Activated CD8-positive, alpha-beta T cell treated with anti-CD3 and anti-CD28 coated beads for 36 hours (primary cell): ENCODE results near the gene RPL38. TPM values are rescaled to one million over a fixed set of nuclear protein-coding genes. Genes with fewer than 3 reads are reported as not detected.

Experiments used
- ATAC-seq: fragments of 200-7000 bp; cut with Tn5 transposase; one replicate; pipeline ENCODE4 v1.10.0; 2021; ENCODE audit warnings: mild to moderate bottlenecking, moderate library complexity
- CTCF ChIA-PET: fragments of 350-600 bp; sonication (Branson Sonifier 250); formaldehyde crosslinking; loops from one replicate; lab custom pipeline; 2021; ENCODE audit warnings: antibody characterized with exemption; lab: Charles Lee
- POLR2A ChIA-PET: fragments of 350-600 bp; sonication (Branson Sonifier 250); formaldehyde crosslinking; loops from one replicate; lab custom pipeline; 2021; ENCODE audit warnings: antibody characterized with exemption; lab: Charles Lee
- DNase-seq: peaks from one replicate; pipeline ENCODE4 v3.0.0-alpha.2; 2020
- H3K27ac Mint-ChIP-seq: one replicate; pipeline ENCODE4 v1.8.0; 2021; ENCODE audit warnings: mild to moderate bottlenecking, mixed read lengths
- H3K27me3 Mint-ChIP-seq: one replicate; pipeline ENCODE4 v1.8.0; 2021; ENCODE audit warnings: mixed read lengths
- H3K36me3 Mint-ChIP-seq: one replicate; pipeline ENCODE4 v1.8.0; 2021; ENCODE audit warnings: low read depth, mixed read lengths
- H3K4me1 Mint-ChIP-seq: one replicate; pipeline ENCODE4 v1.8.0; 2021; ENCODE audit warnings: low read depth, mixed read lengths
- H3K4me3 Mint-ChIP-seq: one replicate; pipeline ENCODE4 v1.8.0; 2021; ENCODE audit warnings: mild to moderate bottlenecking, moderate library complexity, mixed read lengths
- H3K9me3 Mint-ChIP-seq: one replicate; pipeline ENCODE4 v1.8.0; 2021; ENCODE audit warnings: mixed read lengths
- intact Hi-C: fragments of 100-400 bp; cut with micrococcal nuclease; formaldehyde crosslinking; loops from one replicate; pipeline ENCODE4 v1.10.0; 2022
- total RNA-seq, 2 experiments: library from RNA; stranded (reverse); gene quantifications; one replicate each; pipeline ENCODE4 v1.2.3, GENCODE V29; 2021
- TF ChIP-seq, protein P1 (sequence below): fragments of 200-600 bp; IDR thresholded peaks from one replicate; pipeline ENCODE4 v1.8.0; 2022; ENCODE audit warnings: antibody characterized with exemption, mild to moderate bottlenecking

Gene RPL38
- total RNA-seq, 2 experiments from 2014 or later, result 1,500 to 1,574 TPM

DNA sequence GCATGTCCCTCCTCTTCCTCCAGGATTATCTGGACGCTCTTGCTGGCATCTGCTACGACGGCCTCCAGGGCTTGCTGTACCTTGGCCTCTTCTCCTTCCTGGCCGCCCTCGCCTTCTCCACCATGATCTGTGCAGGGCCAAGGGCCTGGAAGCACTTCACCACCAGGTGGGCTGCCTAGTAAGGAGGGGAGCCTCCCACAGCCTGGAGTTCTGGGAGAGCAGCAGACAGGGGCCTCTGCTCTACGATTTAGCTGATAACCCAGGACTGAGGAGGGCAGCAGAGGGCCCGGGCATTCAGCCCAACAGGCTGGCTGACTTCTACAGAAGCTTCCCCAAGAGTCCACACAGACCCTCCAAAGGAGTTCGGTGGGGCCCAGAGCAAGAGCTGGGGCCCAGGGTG lies 48.7 kb downstream of the RPL38 start:
- intact Hi-C loops, result no loop called here
- TF ChIP-seq, protein P1, sequence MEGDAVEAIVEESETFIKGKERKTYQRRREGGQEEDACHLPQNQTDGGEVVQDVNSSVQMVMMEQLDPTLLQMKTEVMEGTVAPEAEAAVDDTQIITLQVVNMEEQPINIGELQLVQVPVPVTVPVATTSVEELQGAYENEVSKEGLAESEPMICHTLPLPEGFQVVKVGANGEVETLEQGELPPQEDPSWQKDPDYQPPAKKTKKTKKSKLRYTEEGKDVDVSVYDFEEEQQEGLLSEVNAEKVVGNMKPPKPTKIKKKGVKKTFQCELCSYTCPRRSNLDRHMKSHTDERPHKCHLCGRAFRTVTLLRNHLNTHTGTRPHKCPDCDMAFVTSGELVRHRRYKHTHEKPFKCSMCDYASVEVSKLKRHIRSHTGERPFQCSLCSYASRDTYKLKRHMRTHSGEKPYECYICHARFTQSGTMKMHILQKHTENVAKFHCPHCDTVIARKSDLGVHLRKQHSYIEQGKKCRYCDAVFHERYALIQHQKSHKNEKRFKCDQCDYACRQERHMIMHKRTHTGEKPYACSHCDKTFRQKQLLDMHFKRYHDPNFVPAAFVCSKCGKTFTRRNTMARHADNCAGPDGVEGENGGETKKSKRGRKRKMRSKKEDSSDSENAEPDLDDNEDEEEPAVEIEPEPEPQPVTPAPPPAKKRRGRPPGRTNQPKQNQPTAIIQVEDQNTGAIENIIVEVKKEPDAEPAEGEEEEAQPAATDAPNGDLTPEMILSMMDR, result no peak
- CTCF ChIA-PET, result interaction anchor here (1.0 kb wide), 1 partner anchor 116 kb away, joined by 3 read pairs; no protein-coding TSS in a partner anchor
- DNase-seq, result no peak
- H3K9me3 Mint-ChIP-seq, result no peaks in the 10 kb centered on the region
- H3K27me3 Mint-ChIP-seq, result no peaks in the 10 kb centered on the region
- no peaks in the 10 kb centered on the region for H3K36me3 Mint-ChIP-seq
- no peak for ATAC-seq
- no peak overlapping the region for H3K27ac Mint-ChIP-seq
- H3K4me1 Mint-ChIP-seq, result no peaks in the 10 kb centered on the region
- POLR2A ChIA-PET, result no interaction called here
- no peak overlapping the region for H3K4me3 Mint-ChIP-seq

DNA sequence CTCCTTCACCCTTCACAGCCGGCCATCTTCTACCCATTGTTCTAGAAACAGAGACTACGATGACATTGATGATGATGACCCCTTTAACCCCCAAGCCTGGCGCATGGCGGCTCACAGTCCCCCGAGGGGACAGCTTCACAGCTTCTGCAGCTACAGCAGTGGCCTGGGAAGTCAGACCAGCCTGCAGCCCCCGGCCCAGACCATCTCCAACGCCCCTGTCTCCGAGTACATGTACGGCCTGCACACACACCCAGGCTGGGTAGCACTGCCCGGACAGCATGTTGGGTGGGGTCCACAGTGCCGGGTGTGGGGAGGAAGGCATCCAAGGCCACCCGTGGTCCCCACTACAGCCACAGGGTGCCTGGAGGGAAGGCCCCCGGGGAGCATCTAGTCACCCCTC lies 49.6 kb downstream of the RPL38 start:
- TF ChIP-seq, protein P1, result no peak
- no peak for DNase-seq
- CTCF ChIA-PET, result interaction anchor here (1.0 kb wide), 1 partner anchor 115 kb away, joined by 3 read pairs; no protein-coding TSS in a partner anchor
- Mint-ChIP-seq H3K9me3 (no peaks in the 10 kb centered on the region), H3K4me3 (no peak overlapping the region), H3K27ac (no peak overlapping the region), H3K4me1 (no peaks in the 10 kb centered on the region), H3K36me3 (no peaks in the 10 kb centered on the region), H3K27me3 (no peaks in the 10 kb centered on the region)
- POLR2A ChIA-PET, result no interaction called here
- intact Hi-C loops, result no loop called here
- ATAC-seq, result no peak

DNA sequence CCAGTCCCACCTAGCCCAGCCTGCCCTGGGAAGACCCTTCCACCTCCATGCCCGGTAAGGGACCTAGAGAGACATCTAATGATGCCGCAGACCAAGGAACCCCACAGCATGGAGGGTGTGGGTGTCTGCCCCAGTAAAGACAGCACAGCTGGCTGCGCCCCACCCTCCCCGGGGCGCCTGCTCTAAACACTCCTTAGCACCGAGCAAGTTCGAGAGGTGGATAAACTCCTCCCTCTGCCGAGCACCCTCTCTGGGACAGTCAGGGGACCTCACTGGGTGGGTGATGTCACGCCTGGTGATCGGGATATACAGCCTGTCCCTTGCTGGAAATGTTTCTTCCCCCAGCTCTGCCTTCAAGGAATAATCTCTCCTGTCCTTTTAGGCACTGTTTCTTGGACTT lies 53.8 kb downstream of the RPL38 start:
- H3K27ac Mint-ChIP-seq, result no peak overlapping the region
- ATAC-seq, result no peak
- H3K36me3 Mint-ChIP-seq, result no peaks in the 10 kb centered on the region
- H3K9me3 Mint-ChIP-seq, result no peaks in the 10 kb centered on the region
- POLR2A ChIA-PET, result no interaction called here
- no peaks in the 10 kb centered on the region for H3K27me3 Mint-ChIP-seq
- TF ChIP-seq, protein P1, result no peak
- CTCF ChIA-PET, result no interaction called here
- H3K4me3 Mint-ChIP-seq, result no peak overlapping the region
- no peak for DNase-seq
- H3K4me1 Mint-ChIP-seq, result no peaks in the 10 kb centered on the region
- intact Hi-C loops, result no loop called here

DNA sequence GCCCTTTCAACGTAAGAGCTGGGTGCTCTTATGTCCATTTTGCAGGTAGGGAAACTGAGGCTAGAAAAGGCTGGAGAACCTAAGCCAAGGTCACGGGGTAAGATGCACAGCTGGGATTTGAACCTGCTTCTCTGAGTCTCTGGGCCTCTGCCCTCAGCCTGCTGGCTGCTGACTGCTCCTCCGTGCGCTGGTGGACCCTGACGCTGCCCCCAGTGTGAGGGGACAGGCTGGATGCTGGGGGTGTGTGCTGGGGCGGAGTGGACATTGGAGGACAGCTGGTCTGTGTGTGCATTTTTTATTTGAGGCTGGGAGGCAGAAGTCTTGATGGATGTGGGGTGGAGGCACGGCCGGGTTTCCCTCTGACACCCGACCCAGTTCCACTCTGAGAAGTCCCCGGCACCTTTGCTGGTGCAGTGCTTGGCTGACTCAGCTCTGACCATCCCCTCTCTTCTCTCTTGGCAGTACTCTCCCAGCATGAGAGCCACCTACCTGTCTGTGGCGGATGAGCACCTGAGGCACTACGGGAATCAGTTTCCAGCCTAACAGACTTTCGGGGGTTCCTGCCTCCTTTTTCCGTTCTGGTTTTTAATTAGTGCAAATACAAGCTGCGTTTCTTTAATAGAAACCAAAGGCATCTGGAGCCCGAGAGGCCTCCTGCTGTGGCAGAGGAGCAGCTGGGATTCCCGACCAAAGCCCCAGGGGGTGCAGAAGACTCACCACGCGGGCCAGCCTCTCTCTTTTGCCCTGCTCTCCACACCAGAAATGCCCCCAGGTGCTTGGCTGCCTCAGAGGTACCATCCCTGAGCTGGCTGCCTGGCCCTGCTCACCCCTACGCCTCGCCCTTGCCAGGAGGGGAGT lies 56.4 kb downstream of the RPL38 start:
- TF ChIP-seq, protein P1, result no peak
- ChIA-PET CTCF (interaction anchor here (1.4 kb wide), 1 partner anchor 108 kb away, joined by 3 read pairs; no protein-coding TSS in a partner anchor), POLR2A (interaction anchor here (1.1 to 1.2 kb wide), 2 partner anchors 9 to 15 kb away, joined by 3 read pairs; no protein-coding TSS in a partner anchor)
- Mint-ChIP-seq H3K36me3 (no peaks in the 10 kb centered on the region), H3K27ac (no peak overlapping the region), H3K9me3 (no peaks in the 10 kb centered on the region), H3K4me1 (no peaks in the 10 kb centered on the region), H3K4me3 (no peak overlapping the region), H3K27me3 (no peaks in the 10 kb centered on the region)
- intact Hi-C loops, result no loop called here
- DNase-seq, result no peak
- ATAC-seq, result no peak

Other genes starting within 250 kb of the RPL38 start
- 1 to 10 TPM; 3.4 to 4.9 TPM for gene TTYH2, start 9.9 kb downstream of the RPL38 start, total RNA-seq
- under 1 TPM; 0.45 to 0.47 TPM for gene DNAI2, start 70.6 kb downstream of the RPL38 start, total RNA-seq
- gene KIF19, start 122.5 kb downstream of the RPL38 start, total RNA-seq, result under 1 TPM; 0.11 to 0.18 TPM
- not detected for gene BTBD17, start 158.2 kb downstream of the RPL38 start, total RNA-seq
- gene GPR142, start 163.8 kb downstream of the RPL38 start, total RNA-seq, result not detected
- gene GPRC5C, start 228.4 kb downstream of the RPL38 start, total RNA-seq, result 1 to 10 TPM; 1.2 to 2.0 TPM